SK-N-SH (cell line): ENCODE data around the gene TWNK. TPM values are rescaled to one million over a fixed set of nuclear protein-coding genes. Genes with fewer than 3 reads are reported as not detected.
A peak's percentile ranks its signal among the peaks of the same experiment; 100 is the strongest.

Experiments
- CHD2 ChIP-seq: fragments of 150-350 bp; IDR thresholded peaks from 2 replicates; pipeline ENCODE4 v1.6.1; 2018; ENCODE audit warnings: low read length; ENCODE audit not compliant: partially characterized antibody
- CTCF ChIP-seq: fragments of 200-600 bp; sonication (generic); IDR thresholded peaks from 2 replicates; pipeline ENCODE4 v1.6.1; 2017; ENCODE audit warnings: antibody characterized with exemption, mild to moderate bottlenecking, moderate library complexity
- EP300 ChIP-seq, 2 experiments: IDR thresholded peaks; 2 replicates each; pipeline versions ENCODE4 v1.4.0 to v1.6.1; 2012; ENCODE audit warnings: borderline replicate concordance in 1 of 2, low read depth in 1 of 2, low read length in 1 of 2
- EZH2phosphoT487 ChIP-seq: fragments of 200-600 bp; sonication (generic); IDR thresholded peaks from 2 replicates; pipeline ENCODE4 v1.6.1; 2017; ENCODE audit warnings: low read depth, mixed run types, mild to moderate bottlenecking, antibody characterized with exemption, moderate library complexity, borderline replicate concordance
- FOSL2 ChIP-seq: IDR thresholded peaks from 2 replicates; pipeline ENCODE4 v1.4.0; 2012; ENCODE audit warnings: low read depth, mild to moderate bottlenecking, moderate library complexity, borderline replicate concordance
- FOXM1 ChIP-seq: IDR thresholded peaks from 2 replicates; pipeline ENCODE4 v1.4.0; 2012; ENCODE audit warnings: low read depth, mild to moderate bottlenecking
- IRF3 ChIP-seq: fragments of 150-350 bp; IDR thresholded peaks from 2 replicates; pipeline ENCODE4 v1.6.1; 2016; ENCODE audit warnings: mild to moderate bottlenecking, low read depth, low read length
- JUND ChIP-seq: IDR thresholded peaks from 2 replicates; pipeline ENCODE4 v1.4.0; 2012
- MEF2A ChIP-seq: IDR thresholded peaks from 2 replicates; pipeline ENCODE4 v1.4.0; 2012; ENCODE audit warnings: low read depth, borderline replicate concordance
- MXI1 ChIP-seq: IDR thresholded peaks from 2 replicates; pipeline ENCODE4 v1.6.1; 2012; ENCODE audit warnings: mild to moderate bottlenecking, low read depth, low read length, improper control_type of control experiment
- PBX3 ChIP-seq: IDR thresholded peaks from 2 replicates; pipeline ENCODE4; 2012
- RCOR1 ChIP-seq: fragments of 150-350 bp; IDR thresholded peaks from 2 replicates; pipeline ENCODE4 v1.6.1; 2017; ENCODE audit warnings: antibody characterized with exemption, low read length
- RFX5 ChIP-seq: IDR thresholded peaks from 2 replicates; pipeline ENCODE4 v1.6.1; 2012; ENCODE audit warnings: mild to moderate bottlenecking, improper control_type of control experiment, low read length
- RXRA ChIP-seq: IDR thresholded peaks from 2 replicates; pipeline ENCODE4 v1.4.0; 2012; ENCODE audit warnings: low read depth, mild to moderate bottlenecking, borderline replicate concordance
- SMC3 ChIP-seq: IDR thresholded peaks from 2 replicates; pipeline ENCODE4 v1.6.1; 2012; ENCODE audit warnings: low read depth, low read length, improper control_type of control experiment
- TCF12 ChIP-seq: IDR thresholded peaks from 2 replicates; pipeline ENCODE4 v1.4.0; 2012
- TEAD4 ChIP-seq: IDR thresholded peaks from 2 replicates; pipeline ENCODE4 v1.4.0; 2012; ENCODE audit warnings: mild to moderate bottlenecking, borderline replicate concordance; ENCODE audit not compliant: insufficient read depth
- USF1 ChIP-seq: IDR thresholded peaks from 2 replicates; pipeline ENCODE4 v1.4.0; 2012; ENCODE audit warnings: low read depth, borderline replicate concordance
- USF2 ChIP-seq: fragments of 150-350 bp; IDR thresholded peaks from 2 replicates; pipeline ENCODE4 v1.6.1; 2017; ENCODE audit warnings: antibody characterized with exemption, low read length, low read depth, borderline replicate concordance
- YY1 ChIP-seq: IDR thresholded peaks from 2 replicates; pipeline ENCODE4 v1.4.0; 2012; ENCODE audit warnings: low read depth, mild to moderate bottlenecking
- polyA plus RNA-seq, 3 experiments: library from polyadenylated mRNA; depleted of rRNA; stranded (reverse); fragments of >200 nt; gene quantifications; 2 replicates each; pipeline ENCODE4 v1.2.3, GENCODE V29; 2012

Gene TWNK
- polyA plus RNA-seq, 1 of the 3 experiments (the other 2 are of a cell fraction), result 16.4 TPM

- TF ChIP-seq FOXM1 (peak; percentile 76; the same call in 1 of the 2 replicates), USF1 (peak; percentile 63; the same call in 1 of the 2 replicates), USF2 (no peak), IRF3 (no peak), CHD2 (no peak), JUND (no peak), PBX3 (no peak), TCF12 (no peak), MEF2A (no peak), MXI1 (no peak; the same call in 1 of the 2 replicates), RXRA (no peak), TEAD4 (no peak), SMC3 (no peak), YY1 (no peak), CTCF (peak; percentile 95), RCOR1 (no peak), FOSL2 (no peak), EP300 (IDR thresholded peaks at IDR 0.05; ENCODE audit: borderline replicate concordance in 1 of 2, low read depth in 1 of 2, low read length in 1 of 2) (0 out of 4 replicates have a peak, but pooled peaks of 1 of the 2 experiments have one; percentile 5), RFX5 (no peak), EZH2phosphoT487 (no peak)
Measured at GRCh38 chr10:100997360-100998182, 10.2 kb downstream of the TWNK start (continued).
